ENCODE results near the gene NRARP.

DNA sequence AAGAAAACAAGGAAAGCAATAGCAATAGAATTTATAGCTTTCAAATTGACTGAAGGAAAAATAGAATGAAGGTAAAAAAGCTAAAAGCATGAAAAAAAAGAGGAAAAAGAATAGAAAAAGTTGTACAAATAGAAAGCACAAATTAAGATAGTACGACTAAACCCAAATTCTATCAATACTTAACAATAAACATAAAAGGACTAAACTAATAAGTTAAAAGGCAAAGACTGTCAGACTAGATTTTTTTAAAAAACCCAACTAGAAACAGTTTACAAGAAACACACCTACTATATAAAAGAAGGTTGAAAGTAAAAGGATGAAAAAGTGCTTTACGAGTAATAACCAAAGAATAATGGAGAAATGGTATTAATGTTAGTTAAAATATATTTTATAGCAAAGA is 34.7 kb upstream of the NRARP start:
- no peak for TF ChIP-seq EZH2phosphoT487 (IDR thresholded peaks at IDR 0.05; ENCODE audit: borderline replicate concordance, low read depth, low read length)
- TF ChIP-seq, protein P1, sequence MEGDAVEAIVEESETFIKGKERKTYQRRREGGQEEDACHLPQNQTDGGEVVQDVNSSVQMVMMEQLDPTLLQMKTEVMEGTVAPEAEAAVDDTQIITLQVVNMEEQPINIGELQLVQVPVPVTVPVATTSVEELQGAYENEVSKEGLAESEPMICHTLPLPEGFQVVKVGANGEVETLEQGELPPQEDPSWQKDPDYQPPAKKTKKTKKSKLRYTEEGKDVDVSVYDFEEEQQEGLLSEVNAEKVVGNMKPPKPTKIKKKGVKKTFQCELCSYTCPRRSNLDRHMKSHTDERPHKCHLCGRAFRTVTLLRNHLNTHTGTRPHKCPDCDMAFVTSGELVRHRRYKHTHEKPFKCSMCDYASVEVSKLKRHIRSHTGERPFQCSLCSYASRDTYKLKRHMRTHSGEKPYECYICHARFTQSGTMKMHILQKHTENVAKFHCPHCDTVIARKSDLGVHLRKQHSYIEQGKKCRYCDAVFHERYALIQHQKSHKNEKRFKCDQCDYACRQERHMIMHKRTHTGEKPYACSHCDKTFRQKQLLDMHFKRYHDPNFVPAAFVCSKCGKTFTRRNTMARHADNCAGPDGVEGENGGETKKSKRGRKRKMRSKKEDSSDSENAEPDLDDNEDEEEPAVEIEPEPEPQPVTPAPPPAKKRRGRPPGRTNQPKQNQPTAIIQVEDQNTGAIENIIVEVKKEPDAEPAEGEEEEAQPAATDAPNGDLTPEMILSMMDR (conservative IDR thresholded peaks at IDR 0.05; ENCODE audit: low read length): no peak
